Chondrocyte (in vitro differentiated cells): ENCODE results near the gene PEAK1. TPM values are rescaled to one million over a fixed set of nuclear protein-coding genes. Genes with fewer than 3 reads are reported as not detected.

Experiments used
- DNase-seq: peaks from one replicate; pipeline ENCODE4 v3.0.0; 2021; ENCODE audit warnings: mixed read lengths, low spot score
- H3K27ac Mint-ChIP-seq: one replicate; pipeline ENCODE4 v1.8.0; 2021; ENCODE audit warnings: mild to moderate bottlenecking, moderate library complexity, mixed read lengths; ENCODE audit not compliant: unreplicated experiment
- H3K27me3 Mint-ChIP-seq: 2 replicates; pipeline ENCODE4 v1.8.0; 2021; ENCODE audit warnings: low read depth, mixed read lengths
- H3K36me3 Mint-ChIP-seq: 2 replicates; pipeline ENCODE4 v1.8.0; 2021; ENCODE audit warnings: low read depth, mixed read lengths
- H3K4me1 Mint-ChIP-seq: 2 replicates; pipeline ENCODE4 v1.8.0; 2021; ENCODE audit warnings: low read depth, mild to moderate bottlenecking, mixed read lengths
- H3K4me3 Mint-ChIP-seq: one replicate; pipeline ENCODE4 v1.8.0; 2021; ENCODE audit warnings: mild to moderate bottlenecking, moderate library complexity, mixed read lengths; ENCODE audit not compliant: unreplicated experiment
- H3K9me3 Mint-ChIP-seq: 2 replicates; pipeline ENCODE4 v1.8.0; 2021; ENCODE audit warnings: low read depth, mixed read lengths
- CTCF ChIP-seq: fragments of 200-600 bp; sonication (generic); IDR thresholded peaks from 2 replicates; pipeline ENCODE4 v1.5.0; 2021; ENCODE audit warnings: antibody characterized with exemption, mild to moderate bottlenecking, moderate library complexity
- total RNA-seq: library from RNA; stranded (reverse); gene quantifications from 3 replicates; pipeline ENCODE4 v1.2.1, GENCODE V29; 2021

Gene PEAK1
- total RNA-seq, 1 donor from 2014 or later = 143 TPM

- H3K4me3 Mint-ChIP-seq = no peak overlapping the region
- no peaks in the 10 kb centered on the region for H3K27me3 Mint-ChIP-seq
- peaks cover 56% of the 10 kb centered on the region for H3K4me1 Mint-ChIP-seq
- peak overlapping the region; percentile 8 for H3K27ac Mint-ChIP-seq
- TF ChIP-seq CTCF = no peak
- no peak for DNase-seq
- peaks cover 1% of the 10 kb centered on the region for H3K36me3 Mint-ChIP-seq
- H3K9me3 Mint-ChIP-seq = no peaks in the 10 kb centered on the region
These were observed 351.3 kb downstream of the PEAK1 start for GRCh38 chr15:77068633-77069032.

- Mint-ChIP-seq H3K27ac (peak overlapping the region; percentile 72), H3K36me3 (peaks cover 1% of the 10 kb centered on the region), H3K9me3 (no peaks in the 10 kb centered on the region), H3K4me3 (no peak overlapping the region), H3K4me1 (peaks cover 64% of the 10 kb centered on the region), H3K27me3 (no peaks in the 10 kb centered on the region)
- DNase-seq = no peak
- TF ChIP-seq CTCF = no peak
These were observed 352.1 kb downstream of the PEAK1 start for GRCh38 chr15:77067691-77068367.

GRCh38 chr15:77066971-77067690, 352.8 kb downstream of the PEAK1 start:
- H3K4me3 Mint-ChIP-seq = no peak overlapping the region
- TF ChIP-seq CTCF = no peak
- H3K4me1 Mint-ChIP-seq = peaks cover 71% of the 10 kb centered on the region
- no peaks in the 10 kb centered on the region for H3K9me3 Mint-ChIP-seq
- DNase-seq = no peak
- H3K36me3 Mint-ChIP-seq = peaks cover 1% of the 10 kb centered on the region
- H3K27ac Mint-ChIP-seq = peak overlapping the region; percentile 72
- no peaks in the 10 kb centered on the region for H3K27me3 Mint-ChIP-seq

- peaks cover 88% of the 10 kb centered on the region for H3K4me1 Mint-ChIP-seq
- no peaks in the 10 kb centered on the region for H3K27me3 Mint-ChIP-seq
- no peak overlapping the region for H3K4me3 Mint-ChIP-seq
- no peaks in the 10 kb centered on the region for H3K9me3 Mint-ChIP-seq
- H3K27ac Mint-ChIP-seq = peak overlapping the region; percentile 80
- peaks cover 1% of the 10 kb centered on the region for H3K36me3 Mint-ChIP-seq
- TF ChIP-seq CTCF = no peak
- no peak for DNase-seq
These were observed 355.2 kb downstream of the PEAK1 start for GRCh38 chr15:77064539-77065308.

GRCh38 chr15:77064063-77064462, 355.8 kb downstream of the PEAK1 start:
- Mint-ChIP-seq H3K27me3 (no peaks in the 10 kb centered on the region), H3K9me3 (no peaks in the 10 kb centered on the region), H3K36me3 (peaks cover 1% of the 10 kb centered on the region), H3K4me3 (no peak overlapping the region), H3K27ac (peak overlapping the region; percentile 80), H3K4me1 (peaks cover 87% of the 10 kb centered on the region)
- DNase-seq = no peak
- TF ChIP-seq CTCF = no peak
